Head of caudate nucleus (tissue), 42 donors: ENCODE measurements around the gene SLC7A14.

Source experiments
- DNase-seq, 42 donors: peaks; one replicate each; pipeline versions ENCODE4 v3.0.0 to v3.0.0-alpha.2; 2020 to 2021; ENCODE audit warnings: mixed read lengths in 7 of 42
- intact Hi-C: fragments of 100-400 bp; cut with DNase I; formaldehyde crosslinking; loops from one replicate; pipeline ENCODE4 v1.15.0; 2022

SLC7A14 gene

DNA sequence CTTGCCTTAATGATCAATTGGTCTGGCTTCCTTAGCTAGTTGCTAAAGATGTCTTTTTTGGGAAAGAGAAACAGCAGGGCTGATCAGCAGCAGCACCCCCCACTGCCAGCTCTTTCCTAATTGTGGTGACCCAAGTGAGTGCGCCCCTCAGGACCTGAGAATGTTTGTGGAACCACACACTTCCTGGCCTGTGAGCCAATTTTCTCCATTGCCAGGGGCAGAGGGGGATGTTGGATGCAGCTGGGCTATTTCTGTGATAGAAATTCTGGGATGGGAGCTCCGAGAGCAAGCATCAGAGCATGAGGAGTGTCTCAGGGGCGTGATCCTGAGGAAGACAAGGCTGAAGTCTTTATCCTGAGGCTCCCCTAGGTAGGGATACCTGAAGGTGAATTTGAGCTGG, 100.6 kb downstream of the SLC7A14 start:
- DNase-seq = peak in 8 of 42 donors; percentile 19 to 73 (median 47)
- intact Hi-C loops = loop anchor here (5.0 kb wide), 1 partner anchor 48 kb away; no protein-coding TSS in a partner anchor

DNA sequence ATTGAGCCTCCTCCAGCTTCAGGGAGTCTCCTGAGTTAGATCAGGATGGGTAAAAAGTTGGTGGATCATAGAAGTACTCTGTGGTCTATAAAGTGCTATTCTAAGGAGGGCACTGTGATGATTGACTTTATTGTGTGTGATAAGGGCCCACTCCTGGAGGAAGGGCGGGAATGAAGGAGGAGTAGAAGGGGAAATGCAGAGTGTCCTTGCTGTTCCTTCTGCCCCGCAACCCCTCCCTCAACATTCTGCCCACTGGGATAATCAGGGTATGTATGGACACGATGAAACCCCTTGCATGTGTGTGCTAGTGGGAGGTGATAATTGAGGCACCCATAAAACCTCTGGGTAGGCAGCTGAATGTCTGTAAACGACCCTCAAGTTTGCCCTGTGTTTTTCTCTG, 101.0 kb downstream of the SLC7A14 start:
- no peak for DNase-seq
- intact Hi-C loops = loop anchor here (5.0 kb wide), 1 partner anchor 48 kb away; no protein-coding TSS in a partner anchor

DNA sequence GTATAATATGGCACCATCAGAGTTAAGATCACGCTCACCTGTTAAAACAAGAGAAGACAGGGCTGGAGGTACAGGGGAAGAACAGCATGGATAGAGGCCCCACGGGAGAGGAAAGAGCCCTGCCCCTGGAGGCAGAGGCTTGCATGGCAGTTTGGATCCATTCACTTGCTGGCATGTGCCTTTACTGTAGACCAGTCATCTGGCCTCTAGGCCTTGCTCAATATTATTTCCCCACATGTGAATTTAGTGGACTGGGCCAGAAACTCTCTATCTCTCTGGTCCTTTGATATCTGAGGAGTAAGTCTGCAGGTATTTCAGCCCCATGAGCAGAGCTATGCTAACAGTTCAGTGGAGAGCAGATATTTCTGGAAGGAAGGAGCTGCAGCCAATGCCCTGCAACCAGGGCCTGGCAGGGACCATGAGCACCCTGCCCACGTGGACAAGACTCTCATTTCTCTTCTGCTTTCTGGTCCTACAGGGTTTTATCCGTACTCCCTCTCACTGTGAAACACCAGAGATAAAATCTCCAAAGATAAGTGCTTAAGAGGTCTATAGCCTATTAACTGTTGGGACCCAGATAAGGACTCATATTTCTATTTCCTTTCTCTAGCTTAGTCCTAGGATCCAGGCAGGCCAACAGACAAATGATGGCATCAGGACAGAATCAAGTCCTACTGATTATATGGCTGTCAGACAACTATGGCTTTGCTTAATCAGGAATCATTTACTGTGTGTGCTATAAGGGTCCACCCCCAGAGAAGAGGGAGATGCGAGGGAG, 102.2 kb downstream of the SLC7A14 start:
- intact Hi-C loops = no loop called here
- DNase-seq = peak in 1 of 42 donors; percentile 6

DNA sequence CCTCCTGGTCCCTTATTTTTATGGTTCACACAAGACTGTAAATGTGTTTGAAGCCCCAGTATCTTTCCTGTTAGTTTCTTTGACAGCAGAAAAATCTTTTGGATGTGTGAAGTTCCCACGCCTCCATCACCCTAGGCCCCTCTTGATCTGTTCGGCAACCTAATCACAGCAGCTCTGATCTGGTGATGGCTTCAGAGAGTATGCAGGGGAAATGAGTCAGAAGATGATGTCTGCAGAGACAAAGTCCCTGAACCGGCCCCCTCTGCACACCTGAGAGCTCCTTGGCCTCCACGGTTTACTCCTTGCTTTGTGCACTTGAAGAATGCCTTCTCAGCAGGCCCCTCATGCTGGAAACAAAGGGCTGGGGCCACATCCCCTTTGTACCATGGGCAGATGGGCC, 103.7 kb downstream of the SLC7A14 start:
- no peak for DNase-seq
- intact Hi-C loops = no loop called here

DNA sequence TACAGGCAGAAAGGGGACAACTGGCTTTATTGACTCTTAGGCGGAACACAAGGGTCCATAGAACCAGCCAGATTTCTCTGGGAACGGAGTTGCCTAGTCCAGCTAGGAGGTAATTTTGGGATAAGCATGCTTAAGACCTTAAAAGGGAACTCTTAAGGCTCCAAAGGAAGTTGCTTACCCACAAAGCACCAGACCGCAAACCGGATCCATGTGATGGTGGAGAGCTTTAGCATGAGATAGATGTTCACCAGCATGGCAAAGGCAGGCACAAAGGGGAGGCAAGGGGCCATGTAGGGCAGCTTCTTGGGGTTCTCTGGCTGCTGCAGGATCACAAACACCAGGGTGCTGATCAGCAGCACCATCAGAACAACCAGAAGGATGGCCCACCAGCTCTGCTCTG, 105.8 kb downstream of the SLC7A14 start:
- intact Hi-C loops = no loop called here
- no peak for DNase-seq

DNA sequence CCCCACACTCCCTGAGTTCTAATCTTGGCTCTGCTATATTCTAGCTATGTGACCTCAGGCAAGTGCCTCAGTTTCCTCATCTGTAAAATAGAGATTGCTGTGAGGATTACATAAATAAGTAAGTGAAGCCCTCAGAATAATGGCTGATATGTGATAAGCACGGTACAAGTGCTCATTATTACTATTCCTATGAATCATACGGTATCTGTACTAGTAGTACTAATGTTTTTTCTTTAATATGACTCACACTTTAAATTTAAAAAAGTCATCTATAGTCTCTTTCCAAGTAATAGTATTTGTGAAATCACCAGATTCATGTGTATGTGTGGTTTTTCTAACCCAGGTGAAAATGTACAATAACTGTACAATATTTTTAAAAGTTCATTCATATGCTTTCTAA, 108.5 kb downstream of the SLC7A14 start:
- intact Hi-C loops = no loop called here
- DNase-seq = peak in 1 of 42 donors; percentile 6

DNA sequence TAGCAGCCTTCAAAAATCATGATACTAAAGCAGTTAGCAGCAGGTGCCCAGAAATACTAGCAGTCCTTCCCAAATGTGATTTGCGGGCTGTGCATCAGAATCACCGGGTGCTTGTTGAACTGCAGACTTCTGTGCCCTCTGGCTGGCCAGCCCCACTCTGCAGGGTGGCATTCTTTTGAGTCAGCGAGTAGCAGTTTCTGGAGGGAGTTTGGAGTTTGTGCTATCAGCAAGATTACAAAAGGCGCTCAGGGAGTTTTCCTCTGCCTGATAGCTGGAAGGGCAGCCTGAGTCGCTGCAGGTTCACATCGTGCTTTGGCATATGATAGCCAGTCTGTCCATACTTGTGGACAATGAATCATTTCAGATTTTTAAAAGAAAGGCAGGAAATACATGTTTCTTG, 109.6 kb downstream of the SLC7A14 start:
- intact Hi-C loops = no loop called here
- peak in 31 of 42 donors; percentile 34 to 79 (median 61) for DNase-seq

DNA sequence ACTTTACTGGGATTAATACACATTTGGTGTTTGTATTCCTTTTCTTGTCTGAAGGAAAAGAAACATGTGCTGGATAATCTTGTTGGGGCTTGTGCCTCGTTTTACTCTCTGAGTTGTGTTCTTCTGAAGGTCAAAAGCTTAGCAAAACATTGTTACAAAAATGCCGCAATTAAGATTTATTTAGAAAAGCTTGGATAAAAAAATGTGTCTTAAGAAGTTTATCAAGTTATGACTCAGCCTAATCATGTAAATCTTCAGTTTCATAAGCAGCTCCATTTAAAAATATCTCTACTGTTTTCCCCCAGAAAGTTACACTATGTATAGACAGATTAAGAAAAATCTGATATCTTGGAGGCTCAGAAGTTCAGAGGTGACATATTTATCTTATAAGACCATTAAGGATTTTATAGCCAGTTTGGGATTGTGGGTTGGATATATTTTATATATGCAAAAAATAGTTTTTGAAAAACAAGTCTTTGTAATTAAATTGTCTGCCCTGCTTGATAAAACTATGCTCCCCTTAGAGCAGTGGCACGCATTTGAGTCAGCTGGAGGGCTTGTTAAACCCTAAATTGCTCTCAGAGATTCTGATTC, 110.7 kb downstream of the SLC7A14 start:
- DNase-seq = peak in 2 of 42 donors; percentile 8 to 37
- intact Hi-C loops = no loop called here

DNA sequence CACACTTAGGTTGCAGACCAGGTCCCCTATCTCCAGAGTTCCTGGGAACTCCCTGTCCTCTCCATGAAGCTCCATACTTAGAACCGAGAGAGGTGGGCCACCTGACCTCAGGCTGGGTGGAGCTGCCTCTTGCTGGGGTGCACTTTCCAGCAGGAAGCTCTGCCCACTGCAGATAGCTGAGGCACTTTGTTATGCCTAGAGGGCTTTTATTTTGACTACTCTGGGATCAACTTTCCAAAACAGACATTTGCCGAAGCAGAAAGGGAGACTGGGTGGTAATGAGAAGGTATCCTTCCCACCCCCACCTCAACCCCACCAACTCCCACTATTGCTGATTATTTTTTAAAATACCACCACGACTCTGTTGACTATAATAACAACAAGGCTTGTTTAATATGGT, 112.5 kb downstream of the SLC7A14 start:
- DNase-seq = no peak
- intact Hi-C loops = no loop called here

DNA sequence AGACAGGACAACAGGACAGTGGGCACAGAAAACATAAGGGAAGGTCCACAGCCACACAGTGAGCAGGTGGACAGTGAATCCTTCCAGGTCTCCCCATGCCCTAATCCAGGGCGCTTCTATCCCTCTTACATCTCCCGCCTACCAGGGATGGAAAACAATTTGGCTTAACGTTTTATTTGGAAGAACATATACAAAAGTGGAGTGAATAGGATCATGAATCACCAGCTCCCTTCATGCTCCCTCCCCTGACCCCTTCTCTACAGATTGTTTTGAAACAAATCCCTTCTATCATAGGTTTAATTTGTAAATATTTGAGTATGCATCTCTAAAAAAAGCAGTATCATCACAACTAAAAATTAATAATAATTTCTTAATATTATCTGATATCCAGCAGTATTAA, 114.7 kb downstream of the SLC7A14 start:
- DNase-seq = no peak
- intact Hi-C loops = no loop called here

DNA sequence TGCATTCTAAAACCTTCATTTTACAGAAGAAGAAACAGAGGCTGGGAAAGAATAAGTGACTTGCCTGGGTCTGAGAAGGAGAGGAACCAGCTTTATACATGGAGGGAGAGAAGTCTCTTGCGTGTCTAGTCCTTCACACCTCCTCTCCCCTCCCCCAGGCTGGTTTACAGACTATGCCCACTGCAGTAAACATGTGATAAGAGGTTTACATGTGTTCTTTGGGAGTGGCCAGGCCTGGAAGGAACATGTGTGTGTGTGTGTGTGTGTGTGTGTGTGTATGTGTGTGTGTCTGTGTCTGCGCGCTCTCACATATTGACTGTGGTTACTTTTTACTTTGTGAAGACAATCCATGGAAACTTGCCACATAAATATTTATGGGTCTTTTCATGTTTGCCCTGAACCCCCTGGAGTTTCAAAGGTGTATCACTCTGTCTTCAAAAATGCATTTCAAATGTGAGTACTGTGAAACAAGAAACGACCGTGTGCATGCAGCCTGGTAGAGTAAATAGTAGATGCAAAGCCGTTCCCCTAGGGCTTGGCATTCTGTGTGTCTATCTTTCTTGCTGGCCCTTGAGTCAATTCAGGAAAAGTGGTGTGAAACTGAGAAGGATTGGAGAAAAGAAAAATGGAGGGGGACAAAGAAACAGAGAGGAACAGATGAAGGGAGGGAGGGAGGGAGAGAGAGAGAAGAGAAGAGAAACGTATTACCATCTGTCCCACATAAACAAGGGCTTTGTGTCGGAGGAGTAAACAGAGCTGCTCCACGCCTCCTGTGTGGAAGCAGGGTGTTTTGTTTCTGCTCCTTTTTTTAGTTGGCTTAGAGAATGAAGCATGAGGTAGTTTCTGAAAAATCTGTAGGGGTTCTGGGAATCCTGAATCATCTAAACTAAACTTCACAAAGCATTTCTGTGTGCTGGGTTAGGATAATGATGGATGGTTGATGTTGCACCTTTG, 115.5 kb downstream of the SLC7A14 start:
- intact Hi-C loops = no loop called here
- DNase-seq = peak in 32 of 42 donors; percentile 25 to 84 (median 62)

DNA sequence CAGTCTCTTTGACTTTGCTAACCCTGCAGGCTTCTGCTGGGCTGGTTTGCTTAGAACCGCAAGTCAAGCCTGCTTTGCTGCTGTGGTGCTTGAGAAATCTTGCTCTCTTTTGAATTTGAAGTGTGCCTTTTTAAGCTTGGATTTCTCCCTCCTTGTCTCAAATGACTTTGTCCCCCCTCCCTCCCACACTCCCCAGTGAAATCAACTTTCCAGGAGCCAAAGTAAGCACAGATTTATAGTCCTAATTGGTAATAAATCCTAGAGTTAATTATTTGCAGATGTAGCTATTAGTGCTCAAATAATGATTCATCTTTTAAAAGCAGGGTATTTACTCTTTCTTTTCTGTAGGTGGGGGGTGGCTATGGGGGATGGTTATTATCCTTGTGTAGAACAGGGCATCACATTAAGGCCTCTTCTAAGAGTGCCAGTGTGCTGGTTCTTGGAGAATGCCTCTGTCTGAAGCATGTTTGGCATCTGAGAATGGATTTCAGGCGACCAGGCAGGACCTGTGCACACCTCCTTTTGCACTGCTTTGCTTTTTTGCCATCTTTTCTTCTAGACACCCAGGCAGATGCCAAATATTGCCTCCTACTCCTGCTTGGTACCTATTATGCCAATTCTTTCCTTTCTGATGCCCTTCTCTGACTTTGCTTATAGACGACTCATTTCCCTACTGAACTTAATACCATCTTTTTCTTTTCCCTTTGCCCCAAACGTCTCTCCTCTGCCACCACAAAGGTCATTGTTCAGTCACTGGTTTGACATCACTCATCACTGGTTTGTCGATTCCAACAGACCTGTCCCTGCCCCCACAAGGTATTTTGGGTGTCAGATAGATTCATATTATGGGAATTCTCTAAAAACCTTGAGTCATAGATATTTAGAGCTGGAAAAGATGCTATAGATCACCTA, 116.5 kb downstream of the SLC7A14 start:
- peak in 2 of 42 donors; percentile 28 to 33 for DNase-seq
- intact Hi-C loops = no loop called here

DNA sequence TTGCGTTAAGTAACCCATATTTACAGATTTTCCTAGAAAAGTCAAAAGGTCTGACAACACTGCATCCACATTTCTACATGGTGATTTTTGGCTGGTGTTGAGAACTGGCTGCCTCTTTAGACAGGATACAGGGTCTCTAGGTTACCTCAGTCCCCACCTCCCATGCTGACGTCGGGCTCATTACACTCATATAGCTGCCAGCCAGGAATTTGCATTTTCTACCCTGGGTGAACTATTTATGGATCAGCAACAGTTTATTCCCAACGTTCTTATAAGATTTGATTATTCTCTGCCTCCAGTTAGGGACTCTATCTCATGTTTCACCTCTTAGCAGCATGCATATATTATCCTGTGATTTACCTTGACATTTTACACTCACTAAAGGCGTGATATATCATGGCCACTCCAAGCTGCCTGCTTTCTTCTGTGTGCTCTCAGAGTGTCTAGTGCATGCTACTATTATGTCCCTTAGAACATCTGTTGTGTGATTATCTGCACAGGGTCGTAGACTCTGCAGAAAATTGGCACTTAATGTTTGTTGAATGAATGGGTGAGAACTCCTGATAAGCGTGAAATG, 118.2 kb downstream of the SLC7A14 start:
- DNase-seq = peak in 1 of 42 donors; percentile 36
- intact Hi-C loops = no loop called here

DNA sequence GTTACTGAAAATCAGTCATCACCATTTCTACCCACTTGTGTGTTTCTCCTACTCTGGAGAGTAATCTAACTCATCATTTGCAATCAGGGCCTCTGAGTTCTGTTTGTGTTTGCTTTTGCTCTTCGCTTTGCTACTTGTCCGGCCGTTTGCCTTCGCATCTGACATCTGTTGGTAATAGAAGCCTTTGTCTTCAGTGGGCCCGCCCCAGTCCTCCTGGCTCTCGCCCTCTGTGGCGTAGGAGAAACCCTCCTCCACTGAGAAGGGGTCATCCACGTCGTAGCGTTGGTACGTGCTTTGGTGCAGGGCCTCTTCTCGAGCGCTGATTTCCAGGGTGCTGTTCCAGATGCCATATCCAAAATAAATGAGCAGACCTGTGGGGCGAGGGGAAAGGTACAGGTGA, 118.9 kb downstream of the SLC7A14 start:
- intact Hi-C loops = no loop called here
- peak; percentile 64 to 92 (median 84) for DNase-seq

DNA sequence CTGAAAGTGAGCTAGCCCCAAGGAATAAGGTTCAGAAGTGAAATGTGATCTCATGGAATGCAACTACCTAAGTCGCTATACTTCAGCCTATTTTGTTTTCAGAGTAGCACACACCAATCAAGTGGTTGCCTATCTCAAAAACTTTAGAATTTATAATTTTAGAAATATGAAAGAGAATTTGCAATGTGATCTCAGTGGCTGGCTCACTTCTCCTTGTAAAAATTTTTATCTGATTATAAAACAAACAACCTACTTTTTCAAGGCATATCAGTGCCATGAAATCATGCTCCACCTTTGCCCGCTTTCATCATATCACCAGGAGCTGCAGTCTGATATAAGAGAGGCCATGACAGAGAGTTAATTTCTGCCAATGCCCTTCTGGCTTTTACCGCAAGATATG, 119.9 kb downstream of the SLC7A14 start:
- no peak for DNase-seq
- intact Hi-C loops = no loop called here

DNA sequence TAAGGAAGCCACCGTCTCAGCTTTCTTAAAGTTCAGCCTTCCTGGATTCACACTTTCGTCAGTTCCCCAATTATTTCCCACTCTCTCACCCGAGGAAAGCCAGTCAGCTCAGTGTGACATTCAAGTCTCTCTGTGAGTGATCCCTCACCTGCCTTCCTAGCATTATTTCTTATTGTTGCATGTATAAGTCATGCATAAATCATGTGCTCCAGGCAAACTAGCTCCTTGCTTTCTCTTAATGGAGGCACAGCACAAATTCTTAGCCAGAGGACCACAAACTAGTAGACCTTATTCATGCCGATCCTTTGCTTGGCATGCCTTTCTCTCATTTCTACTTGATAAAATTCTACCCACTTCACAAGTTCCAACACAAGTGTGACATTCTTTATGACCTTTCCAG, 122.9 kb downstream of the SLC7A14 start:
- intact Hi-C loops = no loop called here
- peak in 1 of 42 donors; percentile 15 for DNase-seq

DNA sequence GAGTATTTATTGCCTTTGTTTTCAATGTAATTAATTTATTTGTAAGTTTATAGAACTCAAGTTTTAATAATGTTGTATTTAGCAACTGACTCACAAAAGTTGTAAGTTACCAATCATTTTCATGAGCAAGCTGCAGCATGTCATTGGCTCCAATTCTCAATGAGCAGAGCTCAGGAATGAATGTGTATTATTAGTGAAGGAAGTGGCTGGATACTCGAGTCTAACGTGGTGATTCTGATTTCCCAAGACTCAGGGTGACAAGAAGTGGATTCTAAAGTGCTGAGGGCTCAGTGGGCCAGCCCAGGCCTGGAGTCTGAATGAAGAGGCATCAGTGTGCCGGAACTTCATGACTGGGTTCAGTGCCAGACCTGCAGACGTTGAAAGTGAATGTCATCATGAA, 127.6 kb downstream of the SLC7A14 start:
- DNase-seq = peak in 1 of 42 donors; percentile 29
- intact Hi-C loops = no loop called here

DNA sequence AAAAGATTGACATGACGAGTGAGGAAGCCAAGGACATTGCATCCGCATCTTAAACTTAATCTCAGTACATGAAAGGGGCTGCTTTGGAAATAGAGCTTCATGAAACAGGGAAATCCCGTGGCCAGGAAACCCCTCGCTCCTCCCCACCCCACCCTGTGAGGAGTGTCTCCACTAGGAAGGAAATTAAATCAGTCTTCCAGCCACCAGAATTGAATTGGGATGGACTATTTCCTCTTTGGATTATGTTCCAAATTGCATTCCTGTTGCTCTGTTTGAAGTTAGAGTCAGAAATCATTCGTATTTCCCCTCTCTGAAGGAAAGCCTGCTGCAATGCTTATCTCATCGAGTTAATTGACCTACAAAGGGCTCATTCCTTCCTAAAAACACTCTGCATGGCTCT, 131.4 kb downstream of the SLC7A14 start:
- intact Hi-C loops = no loop called here
- peak in 1 of 42 donors; percentile 21 for DNase-seq
